B cell (primary cell): ENCODE results near the gene TCF7L2. TPM values are rescaled to one million over a fixed set of nuclear protein-coding genes. Genes with fewer than 3 reads are reported as not detected.

Experiments used
- ATAC-seq: fragments of 200-7000 bp; cut with Tn5 transposase; one replicate; pipeline ENCODE4 v1.10.0; 2021; ENCODE audit warnings: low read depth, mild to moderate bottlenecking, moderate number of reproducible peaks, moderate library complexity
- CTCF ChIA-PET: fragments of 350-600 bp; sonication (Branson Sonifier 250); formaldehyde crosslinking; loops from one replicate; lab custom pipeline; 2021; ENCODE audit warnings: antibody characterized with exemption, inconsistent platforms; lab: Charles Lee
- POLR2A ChIA-PET: fragments of 350-600 bp; sonication (Branson Sonifier 250); formaldehyde crosslinking; loops from one replicate; lab custom pipeline; 2021; ENCODE audit warnings: antibody characterized with exemption; lab: Charles Lee
- DNase-seq: peaks from one replicate; pipeline ENCODE4 v3.0.0; 2013
- H2AFZ ChIP-seq: 2 replicates; pipeline ENCODE4 v1.6.1; 2012; ENCODE audit warnings: mild to moderate bottlenecking, low read depth, low read length; ENCODE audit not compliant: insufficient read depth, poor library complexity, severe bottlenecking
- H3K27ac ChIP-seq, 2 donors: 1 replicate in 1 of 2; 2 replicates in 1 of 2; pipeline ENCODE4 v1.5.1; 2012 to 2013; ENCODE audit warnings: low read length in 2 of 2, mild to moderate bottlenecking in 2 of 2, moderate library complexity in 1 of 2
- H3K27me3 ChIP-seq, 4 experiments: fragments of 200-600 bp in 1 of 4; sonication (generic) in 1 of 4; replicated peaks in 1 of 4; 1 replicate in 2 of 4; 2 replicates in 2 of 4; pipeline versions ENCODE4 v1.6.1 to v1.7.0; 2013 to 2016; ENCODE audit warnings: low read length in 3 of 4, mild to moderate bottlenecking in 2 of 4, mixed read lengths in 1 of 4, moderate library complexity in 1 of 4; ENCODE audit not compliant: insufficient read depth in 4 of 4, control insufficient read depth in 3 of 4; ENCODE audit errors: control extremely low read depth in 1 of 4
- H3K36me3 ChIP-seq, 2 experiments: replicated peaks in 1 of 2; 1 replicate in 1 of 2; 2 replicates in 1 of 2; pipeline versions ENCODE4 v1.6.1 to v1.7.1; 2013; ENCODE audit warnings: low read length in 1 of 2; ENCODE audit not compliant: insufficient read depth in 2 of 2, control insufficient read depth in 1 of 2; ENCODE audit errors: control extremely low read depth in 1 of 2, extremely low read depth in 1 of 2
- H3K4me1 ChIP-seq, 2 donors: fragments of 200-600 bp in 1 of 2; sonication (generic) in 1 of 2; 1 replicate in 1 of 2; 2 replicates in 1 of 2; pipeline versions ENCODE4 v1.5.1 to v1.6.1; 2013 to 2017; ENCODE audit warnings: low read length in 2 of 2; ENCODE audit not compliant: control insufficient read depth in 2 of 2, insufficient read depth in 2 of 2
- H3K4me2 ChIP-seq: replicated peaks from 2 replicates; pipeline ENCODE3; 2012; ENCODE audit warnings: mild to moderate bottlenecking, low read depth, low read length; ENCODE audit not compliant: poor library complexity, severe bottlenecking
- H3K4me3 ChIP-seq, 5 experiments: fragments of 200-600 bp in 1 of 5; sonication (generic) in 1 of 5; 1 replicate in 3 of 5; 2 replicates in 2 of 5; pipeline versions ENCODE4 v1.5.1 to v1.7.0; 2011 to 2016; ENCODE audit warnings: low read length in 4 of 5, mild to moderate bottlenecking in 4 of 5, low read depth in 2 of 5, control low read depth in 1 of 5, moderate library complexity in 1 of 5; ENCODE audit not compliant: insufficient read depth in 1 of 5; ENCODE audit errors: control extremely low read depth in 1 of 5, extremely low read depth in 1 of 5
- H3K79me2 ChIP-seq: fragments of 200-600 bp; sonication (generic); one replicate; pipeline ENCODE4 v1.6.0; 2016; ENCODE audit warnings: low read length; ENCODE audit not compliant: control insufficient read depth, insufficient read depth
- H3K9ac ChIP-seq: fragments of 200-600 bp; sonication (generic); 2 replicates; pipeline ENCODE4 v1.6.1; 2017; ENCODE audit warnings: mild to moderate bottlenecking, low read length, moderate library complexity
- H3K9me3 ChIP-seq, 3 donors: one replicate each; pipeline versions ENCODE4 v1.6.1 to v1.7.1; 2013; ENCODE audit warnings: low read length in 2 of 3; ENCODE audit not compliant: control insufficient read depth in 2 of 3, insufficient read depth in 1 of 3; ENCODE audit errors: control extremely low read depth in 1 of 3
- H4K20me1 ChIP-seq: 2 replicates; pipeline ENCODE4 v1.6.0; 2012; ENCODE audit warnings: mild to moderate bottlenecking, low read length; ENCODE audit not compliant: insufficient read depth, control insufficient read depth, poor library complexity, severe bottlenecking
- H3K27ac Mint-ChIP-seq: one replicate; pipeline ENCODE4 v1.8.0; 2021; ENCODE audit warnings: mixed read lengths
- H3K27me3 Mint-ChIP-seq: one replicate; pipeline ENCODE4 v1.8.0; 2021; ENCODE audit warnings: mixed read lengths
- H3K4me1 Mint-ChIP-seq: one replicate; pipeline ENCODE4 v1.8.0; 2021; ENCODE audit warnings: mixed read lengths
- H3K4me3 Mint-ChIP-seq: one replicate; pipeline ENCODE4 v1.8.0; 2021; ENCODE audit warnings: mixed read lengths
- H3K9me3 Mint-ChIP-seq: one replicate; pipeline ENCODE4 v1.8.0; 2022; ENCODE audit warnings: mixed read lengths; ENCODE audit not compliant: insufficient read depth
- EZH2 ChIP-seq: IDR thresholded peaks from 2 replicates; pipeline ENCODE4 v1.6.1; 2012; ENCODE audit warnings: borderline replicate concordance, low read depth, mild to moderate bottlenecking, moderate library complexity, low read length; ENCODE audit not compliant: insufficient read depth, poor library complexity, severe bottlenecking
- WGBS: methylation state at CpG from one replicate; pipeline ENCODE4 v1.1.5; 2013; ENCODE audit warnings: missing lambda C conversion rate; ENCODE audit not compliant: insufficient coverage; 5-methylcytosine and 5-hydroxymethylcytosine counted together
- intact Hi-C: fragments of 100-400 bp; cut with micrococcal nuclease; formaldehyde crosslinking; loops from one replicate; pipeline ENCODE4 v1.10.0; 2022
- polyA plus RNA-seq: library from polyadenylated mRNA; depleted of rRNA; stranded (reverse); fragments of >200 nt; gene quantifications from 2 replicates; pipeline ENCODE4 v1.2.3, GENCODE V29; 2012
- total RNA-seq, 2 donors: library from RNA; stranded (reverse); fragments of 120-200 nt in 1 of 2; gene quantifications; 1 replicate in 1 of 2; 2 replicates in 1 of 2; pipeline versions ENCODE4 v1.2.3 to v1.2.4, GENCODE V29; 2013 to 2022
- TF ChIP-seq, protein P1 (sequence below): fragments of 200-600 bp; IDR thresholded peaks from one replicate; pipeline ENCODE4 v1.8.0; 2022; ENCODE audit warnings: antibody characterized with exemption, mild to moderate bottlenecking

The TCF7L2 gene
- total and polyA plus RNA-seq, 2 donors (not counting 1 experiment from before 2014, with no cell fraction given), result 0.48 to 1.1 TPM

DNA sequence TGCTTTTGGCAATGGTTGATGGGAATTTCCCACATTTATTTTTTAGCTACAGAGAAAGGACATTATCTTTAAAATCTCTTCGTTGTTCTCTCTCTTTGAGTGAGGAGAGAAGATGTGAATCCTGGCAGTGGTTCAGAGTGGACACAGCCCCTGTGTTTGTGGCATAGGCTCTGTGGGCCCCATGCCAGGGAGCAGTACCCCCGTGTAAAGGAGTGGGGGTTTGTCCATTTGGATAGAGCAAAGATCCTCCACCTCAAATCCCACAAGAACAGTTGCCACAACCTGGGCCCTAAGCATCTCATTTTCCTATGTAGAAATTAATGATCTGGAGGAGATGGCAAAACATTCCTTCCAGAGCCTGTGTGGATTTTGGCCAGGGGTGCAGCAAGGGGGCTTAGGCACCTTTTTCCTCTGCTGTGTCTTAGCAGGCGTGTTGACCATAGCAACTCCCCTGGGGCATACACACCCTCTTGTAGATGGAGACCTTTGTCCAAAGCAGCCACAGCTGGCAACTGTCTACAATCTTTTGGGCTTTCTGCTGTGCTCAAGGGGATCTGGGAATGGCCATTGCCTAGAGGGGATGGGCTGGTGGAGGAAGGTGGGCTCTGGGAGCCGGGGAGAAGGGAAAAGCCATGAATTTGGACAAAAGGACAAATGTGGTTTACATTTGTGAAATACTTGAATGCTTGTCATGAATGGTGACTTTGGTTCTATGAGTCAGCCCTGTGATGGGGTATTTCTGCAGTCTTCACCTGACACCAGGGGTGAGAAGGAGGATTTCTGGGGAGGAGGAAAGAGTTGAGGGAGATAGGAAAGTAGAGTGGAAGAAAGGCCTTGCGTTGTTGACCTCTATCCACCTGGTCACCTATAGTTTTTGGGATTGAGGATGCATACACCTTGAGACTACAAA lies 92.0 kb downstream of the TCF7L2 start:
- DNase-seq, result no peak
- no peak for ATAC-seq
- peaks cover 0 to 3% (median 0%) of the 10 kb centered on the region in 4 experiments for H3K27me3 ChIP-seq
- no peaks in the 10 kb centered on the region for H3K36me3 ChIP-seq
- H3K4me2 ChIP-seq, result no peak overlapping the region
- H3K27ac ChIP-seq, result no peak overlapping the region
- intact Hi-C loops, result no loop called here
- CTCF ChIA-PET, result no interaction called here
- peaks cover 0 to 4% (median 0%) of the 10 kb centered on the region in 3 donors for H3K9me3 ChIP-seq
- TF ChIP-seq EZH2, result no peak
- TF ChIP-seq, protein P1, sequence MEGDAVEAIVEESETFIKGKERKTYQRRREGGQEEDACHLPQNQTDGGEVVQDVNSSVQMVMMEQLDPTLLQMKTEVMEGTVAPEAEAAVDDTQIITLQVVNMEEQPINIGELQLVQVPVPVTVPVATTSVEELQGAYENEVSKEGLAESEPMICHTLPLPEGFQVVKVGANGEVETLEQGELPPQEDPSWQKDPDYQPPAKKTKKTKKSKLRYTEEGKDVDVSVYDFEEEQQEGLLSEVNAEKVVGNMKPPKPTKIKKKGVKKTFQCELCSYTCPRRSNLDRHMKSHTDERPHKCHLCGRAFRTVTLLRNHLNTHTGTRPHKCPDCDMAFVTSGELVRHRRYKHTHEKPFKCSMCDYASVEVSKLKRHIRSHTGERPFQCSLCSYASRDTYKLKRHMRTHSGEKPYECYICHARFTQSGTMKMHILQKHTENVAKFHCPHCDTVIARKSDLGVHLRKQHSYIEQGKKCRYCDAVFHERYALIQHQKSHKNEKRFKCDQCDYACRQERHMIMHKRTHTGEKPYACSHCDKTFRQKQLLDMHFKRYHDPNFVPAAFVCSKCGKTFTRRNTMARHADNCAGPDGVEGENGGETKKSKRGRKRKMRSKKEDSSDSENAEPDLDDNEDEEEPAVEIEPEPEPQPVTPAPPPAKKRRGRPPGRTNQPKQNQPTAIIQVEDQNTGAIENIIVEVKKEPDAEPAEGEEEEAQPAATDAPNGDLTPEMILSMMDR, result no peak
- H2AFZ ChIP-seq, result no peak overlapping the region
- Mint-ChIP-seq H3K27me3 (peaks cover 16% of the 10 kb centered on the region), H3K27ac (no peak overlapping the region), H3K4me1 (no peaks in the 10 kb centered on the region), H3K4me3 (no peak overlapping the region), H3K9me3 (no peaks in the 10 kb centered on the region)
- POLR2A ChIA-PET, result no interaction called here
- 71% methylated on average over 2 of the region's 5 CpGs for WGBS
- H3K4me3 ChIP-seq, result no peak overlapping the region
- H3K4me1 ChIP-seq, result no peaks in the 10 kb centered on the region
- H3K9ac ChIP-seq, result no peak overlapping the region
- H4K20me1 ChIP-seq, result no peaks in the 10 kb centered on the region
- H3K79me2 ChIP-seq, result no peaks in the 10 kb centered on the region

DNA sequence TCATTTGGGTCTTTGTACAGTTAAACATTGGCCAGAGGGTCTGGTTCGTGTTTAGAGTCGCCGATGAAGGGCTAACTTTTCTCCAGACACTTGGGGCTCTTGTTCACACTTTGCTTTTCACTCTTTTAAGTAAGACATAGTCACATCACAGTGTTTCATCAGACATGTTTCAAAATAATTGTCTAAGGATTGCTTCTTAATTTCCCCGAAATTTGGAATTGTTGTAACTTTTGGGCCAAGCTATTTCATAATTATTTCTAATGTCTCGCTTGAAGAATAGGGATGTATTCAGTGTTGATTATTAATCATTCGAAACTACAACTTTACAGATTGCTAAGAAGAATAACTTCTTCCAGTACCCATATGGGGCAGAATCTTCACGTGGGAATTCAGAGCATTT lies 92.8 kb downstream of the TCF7L2 start:
- Mint-ChIP-seq H3K27ac (no peak overlapping the region), H3K27me3 (peaks cover 16% of the 10 kb centered on the region), H3K4me1 (no peaks in the 10 kb centered on the region), H3K9me3 (no peaks in the 10 kb centered on the region), H3K4me3 (no peak overlapping the region)
- no peaks in the 10 kb centered on the region for H3K4me1 ChIP-seq
- H3K9me3 ChIP-seq, result peaks cover 0 to 4% (median 0%) of the 10 kb centered on the region in 3 donors
- H3K27me3 ChIP-seq, result peaks cover 0 to 3% (median 0%) of the 10 kb centered on the region in 4 experiments
- H3K79me2 ChIP-seq, result no peaks in the 10 kb centered on the region
- H3K9ac ChIP-seq, result no peak overlapping the region
- intact Hi-C loops, result no loop called here
- no peak for TF ChIP-seq EZH2
- TF ChIP-seq, protein P1, result no peak
- H3K27ac ChIP-seq, result no peak overlapping the region
- H3K36me3 ChIP-seq, result no peaks in the 10 kb centered on the region
- no peaks in the 10 kb centered on the region for H4K20me1 ChIP-seq
- H3K4me3 ChIP-seq, result no peak overlapping the region
- WGBS, result 96% methylated on average over 3 of the region's 7 CpGs
- CTCF ChIA-PET, result no interaction called here
- no peak for DNase-seq
- no peak for ATAC-seq
- no peak overlapping the region for H3K4me2 ChIP-seq
- POLR2A ChIA-PET, result no interaction called here
- H2AFZ ChIP-seq, result no peak overlapping the region
